HEK293 (cell line): ENCODE data around the gene DSC1.

Source experiments
- CTCF ChIA-PET: fragments of 350-600 bp; formaldehyde crosslinking; extraction: SDS; loops from one replicate; lab custom pipeline; 2021; ENCODE audit warnings: antibody characterized with exemption; lab: Yijun Ruan, JAX
- POLR2A ChIA-PET: fragments of 300-600 bp; formaldehyde crosslinking; extraction: SDS; loops from one replicate; lab custom pipeline; 2020; ENCODE audit warnings: antibody characterized with exemption, inconsistent platforms; lab: Yijun Ruan, JAX
- H3K27ac ChIP-seq: fragments of 200-500 bp; sonication (Bioruptor generic); 2 replicates; pipeline ENCODE4 v1.5.1; 2014; ENCODE audit warnings: low read depth, low read length, control low read depth, inconsistent platforms; ENCODE audit errors: extremely low read depth
- H3K36me3 ChIP-seq, 2 experiments: fragments of 200-500 bp in 1 of 2; sonication (Bioruptor generic) in 1 of 2; 1 replicate in 1 of 2; 2 replicates in 1 of 2; pipeline ENCODE4 v1.5.1; 2014 to 2017; ENCODE audit warnings: inconsistent platforms in 2 of 2, low read length in 2 of 2; ENCODE audit not compliant: control insufficient read depth in 2 of 2, insufficient read depth in 1 of 2
- H3K4me1 ChIP-seq: fragments of 200-500 bp; sonication (Bioruptor generic); 2 replicates; pipeline ENCODE4 v1.5.1; 2014; ENCODE audit warnings: mild to moderate bottlenecking, low read length, inconsistent platforms; ENCODE audit not compliant: control insufficient read depth, insufficient read depth
- H3K4me3 ChIP-seq: 2 replicates; pipeline ENCODE4 v1.5.1; 2011; ENCODE audit warnings: low read depth, mild to moderate bottlenecking, control low read depth, low read length, moderate library complexity
- H3K9me3 ChIP-seq: fragments of 200-500 bp; sonication (Bioruptor generic); 2 replicates; pipeline ENCODE4 v1.5.1; 2014; ENCODE audit warnings: low read depth, low read length, inconsistent platforms; ENCODE audit not compliant: control insufficient read depth, insufficient read depth
- FEZF1 ChIP-seq: fragments of 450-650 bp; formaldehyde crosslinking; IDR thresholded peaks from 2 replicates; pipeline ENCODE4 v1.5.1; 2016; ENCODE audit warnings: missing biosample characterization, missing genetic modification characterization
- HIC1 ChIP-seq: fragments of 450-650 bp; formaldehyde crosslinking; IDR thresholded peaks from 2 replicates; pipeline ENCODE4 v1.5.1; 2016; ENCODE audit warnings: missing biosample characterization, missing genetic modification characterization
- KLF1 ChIP-seq: fragments of 450-650 bp; formaldehyde crosslinking; IDR thresholded peaks from 2 replicates; pipeline ENCODE4 v1.5.1; 2016; ENCODE audit warnings: missing biosample characterization, missing genetic modification characterization
- PATZ1 ChIP-seq: fragments of 450-650 bp; formaldehyde crosslinking; IDR thresholded peaks from 2 replicates; pipeline ENCODE4 v1.5.1; 2016; ENCODE audit warnings: missing biosample characterization, missing genetic modification characterization
- PRDM10 ChIP-seq: fragments of 450-650 bp; formaldehyde crosslinking; IDR thresholded peaks from 2 replicates; pipeline ENCODE4 v1.5.1; 2016; ENCODE audit warnings: missing biosample characterization, missing genetic modification characterization
- PRDM6 ChIP-seq: fragments of 450-650 bp; formaldehyde crosslinking; IDR thresholded peaks from 2 replicates; pipeline ENCODE4 v1.5.1; 2017; ENCODE audit warnings: missing biosample characterization, missing genetic modification characterization
- REPIN1 ChIP-seq: fragments of 450-650 bp; formaldehyde crosslinking; IDR thresholded peaks from 2 replicates; pipeline ENCODE4 v1.5.1; 2017; ENCODE audit warnings: missing biosample characterization, missing genetic modification characterization, low read depth
- SP2 ChIP-seq: fragments of 450-650 bp; formaldehyde crosslinking; IDR thresholded peaks from 2 replicates; pipeline ENCODE4 v1.5.1; 2016; ENCODE audit warnings: missing biosample characterization, missing genetic modification characterization
- TRIM28 ChIP-seq: IDR thresholded peaks from 2 replicates; pipeline ENCODE4 v1.6.1; 2011; ENCODE audit warnings: low read length, control low read depth, borderline replicate concordance
- ZBTB8A ChIP-seq: fragments of 450-650 bp; formaldehyde crosslinking; IDR thresholded peaks from 2 replicates; pipeline ENCODE4 v1.5.1; 2016; ENCODE audit warnings: missing biosample characterization, missing genetic modification characterization
- ZNF23 ChIP-seq: fragments of 450-650 bp; formaldehyde crosslinking; IDR thresholded peaks from 2 replicates; pipeline ENCODE4 v1.5.1; 2016; ENCODE audit warnings: missing biosample characterization, missing genetic modification characterization, borderline replicate concordance
- ZNF239 ChIP-seq: fragments of 450-650 bp; formaldehyde crosslinking; IDR thresholded peaks from 2 replicates; pipeline ENCODE4 v1.5.1; 2016; ENCODE audit warnings: missing biosample characterization, missing genetic modification characterization
- ZNF341 ChIP-seq: fragments of 450-650 bp; formaldehyde crosslinking; IDR thresholded peaks from 2 replicates; pipeline ENCODE4; 2016; ENCODE audit warnings: low read depth, missing biosample characterization, missing genetic modification characterization
- ZNF366 ChIP-seq: fragments of 450-650 bp; formaldehyde crosslinking; conservative IDR thresholded peaks from 2 replicates; pipeline ENCODE4 v1.5.1; 2016; ENCODE audit warnings: missing biosample characterization, missing genetic modification characterization
- ZNF610 ChIP-seq: fragments of 450-650 bp; formaldehyde crosslinking; IDR thresholded peaks from 2 replicates; pipeline ENCODE4 v1.5.1; 2016; ENCODE audit warnings: missing biosample characterization, missing genetic modification characterization, borderline replicate concordance
- ZNF704 ChIP-seq: fragments of 450-650 bp; formaldehyde crosslinking; IDR thresholded peaks from 2 replicates; pipeline ENCODE4 v1.5.1; 2016; ENCODE audit warnings: missing biosample characterization, missing genetic modification characterization

DSC1 gene

GRCh38 chr18:31099450-31100230, 63.0 kb downstream of the DSC1 start:
- Histone ChIP-seq H3K9me3 (no peaks in the 10 kb centered on the region), H3K36me3 (no peaks in the 10 kb centered on the region), H3K27ac (no peak overlapping the region), H3K4me1 (peaks cover 6% of the 10 kb centered on the region), H3K4me3 (no peak overlapping the region)
- ChIA-PET POLR2A (interaction anchor here (0.9 to 2.1 kb wide), 2 partner anchors 57 to 58 kb away, joined by 5 to 11 read pairs; partner anchors contain the start of gene DSC3), CTCF (interaction anchor here (0.5 to 0.7 kb wide), 4 partner anchors 11 to 496 kb away, joined by 3 read pairs; no protein-coding TSS in a partner anchor)
- TF ChIP-seq REPIN1 (tag by site-specific recombination) = no peak
- no peak for TF ChIP-seq PRDM6 (tag by site-specific recombination)
- peak; percentile 72 for TF ChIP-seq KLF1 (tag by site-specific recombination)
- 0 out of 2 replicates have a peak, but pooled peaks have one; percentile 18 for TF ChIP-seq TRIM28
- TF ChIP-seq ZNF341 (tag by site-specific recombination) = peak; percentile 65
- TF ChIP-seq FEZF1 (tag by site-specific recombination) = peak; percentile 20; the same call in 1 of the 2 replicates
- TF ChIP-seq ZBTB8A (tag by site-specific recombination) = no peak
- peak; percentile 55 for TF ChIP-seq PRDM10
- no peak for TF ChIP-seq HIC1
- TF ChIP-seq ZNF704 = no peak
- TF ChIP-seq ZNF366 = peak; percentile 43; the same call in 1 of the 2 replicates
- 0 out of 2 replicates have a peak, but pooled peaks have one; percentile 11 for TF ChIP-seq ZNF239 (tag by site-specific recombination)
- no peak for TF ChIP-seq ZNF23
- TF ChIP-seq PATZ1 (tag by site-specific recombination) = no peak
- TF ChIP-seq SP2 = no peak
- TF ChIP-seq ZNF610 (tag by site-specific recombination) = no peak
